Activated naive CD4-positive, alpha-beta T cell treated with anti-CD3 and anti-CD28 coated beads, Interleukin-2, amount 50 U/mL, for 16 hours (primary cell): ENCODE measurements around the gene MAPK11.

ENCODE experiments used
- DNase-seq: peaks from one replicate; pipeline ENCODE4 v3.0.0-alpha.2; 2020

The MAPK11 gene

GRCh38 chr22:50259302-50259701, 10.9 kb downstream of the MAPK11 start:
- DNase-seq = no peak

DNA sequence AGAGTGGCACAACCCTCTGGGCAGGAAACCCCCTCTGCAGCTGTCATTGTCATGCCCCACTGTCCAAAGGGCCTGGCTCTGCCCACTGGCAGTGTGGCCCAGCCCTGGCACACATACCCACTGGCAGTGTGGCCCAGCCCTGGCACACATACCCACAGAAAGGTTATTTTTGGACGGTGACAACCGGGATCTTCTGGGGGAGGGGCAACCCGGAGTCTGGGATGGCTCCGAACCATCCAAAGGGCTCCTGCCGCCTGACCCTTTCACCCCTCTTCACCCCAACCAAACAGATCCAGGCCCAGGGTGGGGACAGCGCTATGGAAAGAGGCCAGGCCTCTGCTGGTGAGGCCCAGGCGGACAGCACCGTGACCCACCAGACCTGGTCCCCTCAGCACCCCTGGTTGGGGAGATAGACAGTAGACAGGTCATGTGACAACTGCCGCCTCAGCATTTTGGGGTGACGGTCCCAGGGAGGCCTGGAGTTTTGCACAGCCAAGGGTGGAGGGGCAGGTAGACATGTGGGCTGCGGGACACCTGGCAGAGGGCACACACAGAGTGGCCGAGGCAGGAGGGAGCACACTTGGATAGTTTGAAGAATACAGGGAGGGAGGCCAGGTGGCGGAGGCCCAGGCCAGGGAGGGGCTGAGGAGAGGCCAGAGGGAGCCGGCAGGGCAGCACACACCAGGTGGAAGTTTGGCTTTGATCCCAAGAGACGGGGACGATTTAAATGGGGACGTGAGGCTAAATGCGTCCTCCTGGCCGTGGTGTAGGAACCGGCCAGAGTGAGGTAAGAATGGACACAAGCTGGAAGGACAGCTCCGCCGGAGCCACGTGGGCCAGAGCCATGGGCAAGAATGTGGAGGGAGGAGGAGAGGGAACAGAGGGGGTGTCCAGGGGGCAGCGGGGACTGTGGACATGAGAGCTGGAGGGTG, 11.6 kb downstream of the MAPK11 start:
- no peak for DNase-seq

DNA sequence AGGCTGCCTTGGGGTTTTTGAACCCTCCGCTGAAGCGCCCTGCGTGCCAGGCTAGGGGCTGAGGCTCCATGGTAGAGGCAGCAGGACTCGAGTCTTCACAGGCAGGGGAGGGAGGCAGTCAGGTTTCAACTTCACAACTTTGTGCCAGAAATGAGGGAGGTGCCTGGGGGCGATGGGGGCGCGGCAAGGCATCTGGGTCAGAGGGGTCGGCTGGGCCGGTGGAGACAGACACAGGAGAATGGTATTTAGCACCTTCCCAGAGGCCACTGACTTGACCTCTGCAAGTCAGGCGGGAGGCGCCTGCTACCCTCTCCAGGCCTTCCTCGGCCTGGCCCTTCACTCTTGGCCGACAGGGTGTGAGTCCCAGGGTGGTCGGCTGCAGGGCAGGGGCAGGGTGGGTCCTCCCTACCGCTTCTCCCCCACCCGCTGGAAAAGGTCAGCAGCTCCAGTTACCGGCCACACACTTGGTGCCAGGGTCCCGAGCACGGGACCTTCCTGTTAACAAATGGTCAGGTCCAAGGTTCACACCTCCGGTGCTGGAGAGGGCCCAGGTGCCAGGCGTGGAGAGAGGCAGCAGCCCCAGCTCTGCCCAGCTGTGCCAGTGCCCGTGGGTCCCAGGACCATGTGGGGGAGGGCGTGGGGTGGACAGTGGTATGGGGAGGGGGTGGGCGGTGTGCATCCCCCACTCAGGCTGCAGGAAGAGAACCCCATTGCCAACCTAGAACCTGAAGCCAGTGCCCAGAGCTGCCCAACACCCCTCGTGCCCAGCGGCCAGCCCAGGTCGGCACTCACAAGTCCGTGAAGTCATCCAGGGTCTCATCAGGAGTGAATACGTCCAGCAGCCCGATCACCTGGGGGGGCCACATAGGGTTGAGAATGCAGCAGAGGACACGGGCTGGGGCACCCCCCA, 12.5 kb downstream of the MAPK11 start:
- DNase-seq = no peak

DNA sequence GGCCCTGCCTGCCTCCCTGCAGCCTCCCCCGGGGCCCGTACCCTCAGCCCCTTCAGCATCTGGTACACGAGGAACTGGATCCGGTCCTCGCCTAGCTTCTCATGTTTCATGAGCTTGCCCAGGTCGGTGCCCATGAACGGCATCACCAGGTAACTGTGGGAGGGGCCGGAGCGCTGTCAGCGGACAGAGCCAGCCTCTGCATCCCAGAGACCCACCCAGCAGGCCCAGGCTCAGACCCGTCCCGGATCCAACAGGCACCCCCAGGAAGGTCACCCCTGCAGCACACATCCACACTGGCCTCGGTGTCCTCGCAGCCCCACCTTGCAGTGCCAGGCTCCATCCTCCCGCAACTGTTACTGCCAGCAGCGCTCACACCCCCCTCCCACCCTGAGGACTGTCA, 13.1 kb downstream of the MAPK11 start:
- DNase-seq = no peak

DNA sequence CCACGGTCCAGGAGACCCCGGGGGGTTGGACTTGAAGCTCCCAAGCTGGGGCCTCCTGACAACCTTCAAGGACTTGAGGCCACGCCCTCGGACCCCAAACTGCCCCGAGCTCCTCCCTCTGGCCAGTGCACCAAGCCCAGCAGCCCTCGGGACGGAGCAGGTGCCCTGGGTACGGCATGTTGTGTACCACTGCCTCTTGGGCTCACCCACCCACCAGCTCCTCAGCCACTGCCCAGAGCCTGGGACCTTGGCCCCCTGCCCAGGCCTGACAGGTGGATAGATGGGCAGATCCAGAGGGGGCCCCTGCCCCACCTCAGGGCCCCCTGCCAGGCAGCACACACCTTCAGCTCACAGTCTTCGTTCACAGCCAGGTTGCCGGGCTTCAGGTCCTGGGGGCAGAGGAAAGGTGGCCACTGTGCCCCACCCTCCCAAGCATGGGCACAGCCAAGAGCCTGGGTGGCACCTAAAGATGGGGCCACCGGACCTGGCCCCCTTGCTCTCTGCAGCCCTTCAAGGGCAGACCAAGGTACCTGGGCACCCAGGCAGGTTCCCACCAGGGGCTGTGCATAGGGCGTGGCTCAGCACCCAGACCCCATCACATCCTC, 13.8 kb downstream of the MAPK11 start:
- no peak for DNase-seq

DNA sequence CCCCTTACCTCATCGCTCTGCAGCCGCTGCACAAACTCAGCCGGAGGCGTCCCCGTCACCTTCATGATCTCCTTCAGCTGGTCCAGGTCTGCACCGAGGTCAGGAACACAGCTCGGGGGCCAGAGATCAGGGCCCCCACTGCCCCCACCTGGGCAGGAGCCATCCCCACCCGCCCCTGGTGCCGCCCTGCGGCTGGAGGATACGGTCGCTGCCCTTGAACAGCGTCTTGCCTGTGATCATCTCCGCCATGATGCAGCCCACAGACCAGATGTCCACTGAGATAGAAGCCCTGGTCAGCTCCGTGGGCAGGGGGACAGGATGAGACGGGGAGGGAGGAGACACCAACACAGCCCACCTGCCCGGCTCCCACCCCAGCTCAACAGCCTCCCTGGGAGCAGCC, 14.6 kb downstream of the MAPK11 start:
- DNase-seq = no peak

DNA sequence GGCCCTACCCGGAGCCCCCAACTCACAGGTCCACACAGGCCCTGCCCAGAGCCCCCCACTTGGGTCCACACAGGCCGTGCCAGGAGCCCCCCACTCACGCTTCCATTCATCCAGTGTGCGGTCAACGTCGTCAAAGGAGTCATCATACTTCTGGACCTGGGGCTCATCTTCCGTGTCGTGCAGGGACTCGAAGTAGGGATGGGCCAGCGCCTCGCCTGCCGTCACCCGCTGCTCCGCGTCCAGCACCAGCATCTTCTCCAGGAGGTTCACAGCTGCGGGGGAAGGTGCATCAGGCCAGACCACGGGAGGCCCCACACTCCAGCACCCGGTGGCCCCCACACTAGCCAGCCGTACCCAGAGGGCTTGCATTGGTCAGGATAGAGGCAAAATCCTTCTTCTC, 15.1 kb downstream of the MAPK11 start:
- DNase-seq = no peak

GRCh38 chr22:50253941-50254340, 16.2 kb downstream of the MAPK11 start:
- DNase-seq = no peak

- DNase-seq = no peak
Observed at GRCh38 chr22:50253046-50253915, 16.9 kb downstream of the MAPK11 start.

DNA sequence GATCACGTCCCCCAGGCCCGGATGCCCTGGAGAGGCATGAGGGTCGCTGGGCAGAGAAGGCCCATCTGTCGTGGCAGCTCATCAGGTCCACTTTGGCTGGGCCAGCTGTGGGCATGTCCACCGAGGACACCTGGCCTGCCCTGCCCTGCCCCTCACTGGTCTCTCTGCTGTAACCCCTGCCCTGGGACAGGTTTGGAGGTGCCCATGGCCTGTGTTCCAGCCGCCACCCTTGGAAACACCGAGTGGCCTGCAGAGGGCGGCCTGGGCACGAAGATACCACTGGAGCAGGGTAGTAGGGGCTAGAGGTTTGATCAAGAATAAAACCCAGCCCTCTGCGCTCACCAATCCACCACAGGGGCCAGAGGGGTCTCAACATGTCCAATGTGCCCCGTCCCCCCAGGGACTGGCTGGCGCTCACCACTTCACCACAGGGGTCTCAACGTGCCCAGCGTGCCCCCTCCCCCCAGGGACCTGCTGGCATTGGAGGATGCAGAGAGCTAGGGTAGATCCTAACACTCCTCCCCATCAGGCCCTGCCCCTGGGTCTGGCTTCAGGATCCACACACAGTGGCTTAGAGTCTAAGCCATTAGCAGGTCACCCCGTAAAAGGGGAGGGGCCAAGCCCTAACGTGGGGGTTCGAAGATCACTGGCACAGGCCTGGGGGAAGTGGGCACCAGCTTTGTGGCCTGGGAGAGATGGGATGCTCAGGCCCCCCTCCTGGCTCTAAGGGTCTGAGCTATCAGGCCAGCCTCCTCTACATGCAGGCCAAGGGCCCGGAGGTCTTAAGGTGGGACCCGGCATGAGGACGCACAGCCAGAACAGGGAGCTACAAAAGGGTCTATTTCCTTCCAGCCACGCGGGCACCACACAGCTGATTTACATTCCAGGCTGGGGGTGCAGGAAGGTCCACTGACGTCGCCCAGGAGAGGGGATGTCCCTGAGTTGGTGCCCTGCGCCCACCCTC, 17.8 kb downstream of the MAPK11 start:
- DNase-seq = peak; percentile 77

- no peak for DNase-seq
Observed at GRCh38 chr22:50251477-50252081, 18.6 kb downstream of the MAPK11 start.

DNA sequence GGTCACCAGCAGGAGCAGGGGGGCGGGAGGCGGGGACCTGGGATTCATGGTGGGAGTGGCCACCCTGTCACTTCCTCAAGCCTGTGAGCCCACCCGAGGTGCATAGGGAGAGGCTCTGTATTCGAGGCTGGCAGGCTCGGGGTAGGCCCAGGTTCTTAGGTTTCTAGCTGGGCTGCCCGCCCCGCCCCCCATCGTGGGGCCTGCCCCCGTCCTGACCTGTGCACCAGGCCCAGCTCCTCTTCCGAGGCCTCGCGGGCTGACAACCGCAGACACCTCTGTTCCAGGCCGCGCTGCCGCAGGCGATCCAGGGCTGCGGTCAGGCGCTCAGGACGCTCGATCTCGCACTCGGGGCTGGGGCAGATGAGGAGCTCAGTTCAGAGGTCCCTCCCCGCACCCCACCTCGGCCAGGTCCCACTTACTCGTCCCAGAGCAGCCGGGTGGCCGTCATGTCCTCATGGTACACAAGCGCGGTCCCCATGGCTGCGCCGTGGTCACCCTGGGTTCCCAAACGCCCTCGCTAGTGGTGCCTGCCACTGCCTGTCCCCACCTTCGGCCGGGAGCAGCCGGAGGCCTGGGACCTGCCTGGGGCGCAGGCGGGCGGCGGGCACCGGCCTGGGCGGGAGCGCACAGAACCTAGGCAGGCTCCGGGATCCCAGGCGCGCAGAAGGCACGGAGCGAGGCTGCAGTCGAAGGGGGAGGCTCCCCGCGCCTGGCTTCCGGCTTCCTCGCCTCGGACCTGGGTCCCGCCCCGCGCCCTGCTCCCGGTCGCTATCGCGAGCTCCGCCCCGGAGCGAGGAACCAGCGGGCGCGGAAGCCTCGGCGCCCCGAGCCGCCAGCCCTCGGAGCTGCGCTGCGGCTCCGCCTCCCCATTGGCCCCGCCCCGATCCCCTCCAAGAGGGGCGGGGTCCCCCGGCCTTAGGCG, 19.4 kb downstream of the MAPK11 start, which contains the start of gene HDAC10:
HDAC10 (minus strand) TSS at position 711 of the 922 bp plus-strand sequence; CDS start at position 478, 233 bp downstream.
- peak; percentile 83 for DNase-seq

GRCh38 chr22:50250249-50250554, 20.0 kb downstream of the MAPK11 start:
- DNase-seq = no peak

GRCh38 chr22:50249341-50250248, 20.6 kb downstream of the MAPK11 start:
- DNase-seq = no peak

- no peak for DNase-seq
Observed at GRCh38 chr22:50248196-50249081, 21.7 kb downstream of the MAPK11 start.

DNA sequence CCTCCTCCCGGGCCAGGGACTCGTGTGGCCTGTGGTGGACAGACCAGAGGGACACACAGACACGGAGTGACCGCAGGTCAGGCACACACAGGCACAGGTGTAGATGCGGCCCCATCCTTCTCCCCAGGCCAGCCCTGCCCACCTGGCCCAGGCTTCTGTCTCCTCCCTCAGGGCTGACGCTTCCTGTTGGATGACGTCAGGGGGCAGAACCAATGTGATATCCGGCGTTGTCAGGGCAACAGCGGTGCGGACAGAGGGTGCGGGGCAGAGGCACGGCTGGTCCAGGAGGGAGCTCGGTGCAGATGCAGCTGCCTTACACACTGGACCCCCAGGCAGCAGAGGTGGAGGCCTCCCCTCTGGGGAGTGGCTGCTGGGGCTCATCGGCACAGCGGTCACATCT, 22.4 kb downstream of the MAPK11 start:
- no peak for DNase-seq
